T-helper 2 cell treated with Interferon-gamma antibody and Interleukin-4, amounts not matched to agents 5 μg/mL and 100 μg/mL, for 36 hours (primary cell): ENCODE results near the gene PHACTR1.

Experiments used
- DNase-seq: peaks from one replicate; pipeline ENCODE4 v3.0.0; 2021; ENCODE audit warnings: low spot score
- H3K27ac Mint-ChIP-seq: one replicate; pipeline ENCODE4 v1.8.0; 2021; ENCODE audit warnings: mild to moderate bottlenecking, mixed read lengths
- H3K27me3 Mint-ChIP-seq: one replicate; pipeline ENCODE4 v1.8.0; 2021; ENCODE audit warnings: low read depth, mixed read lengths
- H3K36me3 Mint-ChIP-seq: one replicate; pipeline ENCODE4 v1.8.0; 2021; ENCODE audit warnings: low read depth, mixed read lengths
- H3K4me1 Mint-ChIP-seq: one replicate; pipeline ENCODE4 v1.8.0; 2021; ENCODE audit warnings: low read depth, mixed read lengths
- H3K4me3 Mint-ChIP-seq: one replicate; pipeline ENCODE4 v1.8.0; 2022; ENCODE audit warnings: mild to moderate bottlenecking, moderate library complexity, mixed read lengths
- H3K9me3 Mint-ChIP-seq: one replicate; pipeline ENCODE4 v1.8.0; 2021; ENCODE audit warnings: mixed read lengths

Gene PHACTR1

DNA sequence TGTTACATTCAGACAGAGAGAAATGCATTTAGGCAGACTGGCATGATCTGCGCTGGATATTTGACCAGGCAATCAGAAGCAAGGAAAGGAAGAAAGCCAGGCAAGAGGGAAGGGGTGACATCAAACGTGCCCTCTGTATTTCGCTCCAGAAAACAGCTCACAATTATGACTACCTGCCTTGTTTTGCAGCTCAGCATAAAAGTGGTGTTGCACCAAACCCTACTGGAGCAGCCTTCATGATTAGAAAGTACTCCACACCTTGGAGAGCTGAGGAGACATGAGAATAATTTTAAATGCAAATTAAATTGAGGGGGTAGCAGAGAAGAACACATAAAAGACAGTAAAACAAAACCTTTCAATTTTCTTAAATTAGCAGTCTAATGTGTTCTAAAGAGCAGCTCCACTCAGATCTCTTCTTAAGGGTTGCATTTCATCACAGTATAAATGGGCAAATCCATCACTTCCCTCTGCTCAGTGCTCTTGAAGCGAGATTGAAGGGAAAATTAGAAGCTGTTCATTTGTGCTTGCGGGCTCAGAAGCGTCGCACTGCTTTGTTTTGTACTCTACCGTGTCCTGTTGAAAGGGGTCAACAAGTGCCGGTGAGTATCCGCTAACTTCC lies at the start of gene PHACTR1:
TSS of gene PHACTR1 (plus strand) at position 470 of the 619 bp plus-strand sequence.
- Mint-ChIP-seq H3K27me3 (peaks cover 2% of the 10 kb centered on the region), H3K4me1 (no peaks in the 10 kb centered on the region), H3K4me3 (no peak within 1 kb of the TSS), H3K27ac (no peak within 1 kb of the TSS), H3K36me3 (no peaks in the 10 kb centered on the region), H3K9me3 (no peaks in the 10 kb centered on the region)
- DNase-seq, result no peak

DNA sequence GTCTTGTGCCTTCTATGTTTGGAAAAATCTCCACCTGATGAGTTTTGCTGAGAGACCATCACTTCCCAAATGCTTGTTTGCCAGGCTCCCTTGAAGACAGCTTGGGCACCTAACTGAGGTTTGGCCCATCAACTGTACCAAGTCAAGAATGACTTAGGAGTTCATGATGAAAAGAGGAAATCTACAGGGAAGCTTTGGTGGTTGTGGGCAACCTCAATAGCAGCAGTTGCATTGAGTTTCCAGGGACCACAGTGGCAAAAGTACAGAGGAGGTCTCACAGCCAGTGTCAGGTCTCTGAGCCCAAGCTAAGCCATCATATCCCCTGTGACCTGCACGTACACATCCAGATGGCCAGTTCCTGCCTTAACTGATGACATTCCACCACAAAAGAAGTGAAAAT lies 49.7 kb upstream of the PHACTR1 start:
- no peaks in the 10 kb centered on the region for H3K4me1 Mint-ChIP-seq
- H3K9me3 Mint-ChIP-seq, result no peaks in the 10 kb centered on the region
- peaks cover 7% of the 10 kb centered on the region for H3K27me3 Mint-ChIP-seq
- DNase-seq, result no peak
- H3K36me3 Mint-ChIP-seq, result no peaks in the 10 kb centered on the region
- H3K27ac Mint-ChIP-seq, result no peak overlapping the region
- no peak overlapping the region for H3K4me3 Mint-ChIP-seq

DNA sequence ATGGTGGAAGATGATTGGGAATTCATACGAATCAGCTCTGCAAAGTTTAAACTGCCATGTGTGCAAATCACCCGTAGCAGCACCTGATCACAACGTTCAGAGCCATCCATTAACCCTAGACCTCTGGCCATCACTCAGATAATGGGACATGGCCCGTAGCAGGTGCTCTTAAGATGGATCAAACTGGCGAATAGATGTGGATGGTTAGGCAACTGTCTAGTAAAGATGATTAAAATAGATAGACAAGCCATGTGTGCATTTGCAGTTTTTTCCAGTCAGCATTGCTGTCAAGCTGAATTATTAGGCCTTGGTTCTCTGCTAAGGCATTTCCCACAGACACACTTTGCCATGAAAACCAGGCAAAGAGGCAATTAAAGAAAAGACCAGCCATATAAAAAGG lies 40.6 kb upstream of the PHACTR1 start:
- H3K4me1 Mint-ChIP-seq, result no peaks in the 10 kb centered on the region
- peaks cover 5% of the 10 kb centered on the region for H3K27me3 Mint-ChIP-seq
- no peaks in the 10 kb centered on the region for H3K9me3 Mint-ChIP-seq
- no peak for DNase-seq
- no peak overlapping the region for H3K4me3 Mint-ChIP-seq
- no peak overlapping the region for H3K27ac Mint-ChIP-seq
- no peaks in the 10 kb centered on the region for H3K36me3 Mint-ChIP-seq

DNA sequence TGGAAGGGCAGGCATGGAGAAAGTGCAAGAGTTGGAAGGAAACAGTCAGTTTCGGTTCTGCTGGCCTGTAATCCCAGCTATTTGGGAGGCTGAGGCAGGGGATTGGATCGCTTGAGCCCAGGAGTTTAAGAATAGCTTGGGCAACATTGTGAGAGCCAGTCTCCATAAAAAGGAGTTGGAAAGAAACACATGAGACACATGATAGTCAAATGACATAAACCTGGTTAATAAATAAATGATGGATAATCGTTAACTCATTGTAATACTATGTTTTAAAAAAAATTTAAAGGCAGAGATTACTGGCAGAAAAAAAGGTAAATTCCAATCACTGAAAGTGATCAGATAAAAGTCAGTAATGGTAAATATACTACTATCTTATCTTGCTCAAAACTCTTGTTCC lies 37.2 kb upstream of the PHACTR1 start:
- Mint-ChIP-seq H3K27me3 (no peaks in the 10 kb centered on the region), H3K36me3 (no peaks in the 10 kb centered on the region), H3K4me1 (no peaks in the 10 kb centered on the region), H3K27ac (no peak overlapping the region), H3K4me3 (no peak overlapping the region), H3K9me3 (no peaks in the 10 kb centered on the region)
- DNase-seq, result no peak

DNA sequence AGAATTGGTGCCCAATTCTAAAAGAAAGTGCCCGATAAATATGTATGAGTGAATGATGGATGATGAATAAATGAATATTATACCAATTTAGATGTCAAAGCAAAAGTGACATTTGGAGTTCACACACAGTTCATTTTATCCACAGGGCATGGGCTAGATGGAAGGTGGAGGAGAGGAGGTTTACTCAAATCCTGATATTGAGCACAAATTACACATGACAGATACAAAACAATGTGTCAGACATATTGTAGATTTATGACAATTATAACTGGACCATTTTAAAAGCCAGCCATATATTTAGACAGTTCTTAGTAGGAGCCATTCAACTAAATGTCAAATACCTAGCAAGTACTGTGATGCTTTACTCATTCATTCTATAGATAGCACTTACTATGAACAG lies 23.4 kb upstream of the PHACTR1 start:
- Mint-ChIP-seq H3K9me3 (no peaks in the 10 kb centered on the region), H3K27ac (no peak overlapping the region), H3K4me3 (no peak overlapping the region), H3K36me3 (no peaks in the 10 kb centered on the region), H3K4me1 (no peaks in the 10 kb centered on the region), H3K27me3 (peaks cover 4% of the 10 kb centered on the region)
- DNase-seq, result no peak

DNA sequence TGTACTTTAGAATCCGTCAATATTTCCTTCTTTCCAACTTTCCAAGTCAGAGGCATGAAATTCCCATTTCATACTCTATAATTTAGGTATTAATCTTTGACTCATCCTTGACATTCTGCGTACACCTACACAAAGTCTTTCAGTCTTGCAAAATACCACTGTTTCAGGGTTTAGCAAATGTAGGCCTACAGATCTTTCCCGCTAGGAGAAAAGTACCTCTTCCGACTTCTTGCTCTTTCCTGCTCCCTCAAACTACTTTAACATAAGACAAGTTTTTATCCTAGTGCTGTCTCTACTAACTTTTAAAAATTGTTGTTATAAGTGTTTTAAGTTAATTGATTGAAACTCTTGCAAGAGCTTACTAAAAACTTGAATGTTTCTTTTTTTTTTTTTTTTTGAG lies 18.3 kb upstream of the PHACTR1 start:
- Mint-ChIP-seq H3K4me1 (no peaks in the 10 kb centered on the region), H3K27me3 (no peaks in the 10 kb centered on the region), H3K9me3 (no peaks in the 10 kb centered on the region), H3K4me3 (no peak overlapping the region), H3K27ac (no peak overlapping the region), H3K36me3 (no peaks in the 10 kb centered on the region)
- no peak for DNase-seq

DNA sequence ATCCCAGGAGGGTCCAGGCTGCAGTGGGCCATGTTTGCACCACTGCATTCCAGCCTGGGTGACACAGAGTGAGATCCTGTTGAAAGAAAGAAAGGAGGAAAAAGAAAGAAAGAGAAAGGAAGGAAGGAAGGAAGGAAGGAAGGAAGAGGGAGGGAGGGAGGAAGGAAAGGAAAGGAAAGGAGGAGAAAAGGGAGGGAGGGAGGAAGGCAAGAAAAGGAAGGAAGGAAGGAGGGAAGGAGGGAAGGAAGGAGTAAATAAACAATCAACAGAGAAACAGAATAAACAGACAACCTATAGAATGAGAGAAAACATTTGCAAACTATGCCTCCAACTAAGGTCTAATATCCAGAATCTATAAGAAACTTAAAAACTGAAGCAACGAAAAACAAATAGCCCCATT lies 11.6 kb upstream of the PHACTR1 start:
- H3K4me1 Mint-ChIP-seq, result no peaks in the 10 kb centered on the region
- DNase-seq, result no peak
- no peak overlapping the region for H3K27ac Mint-ChIP-seq
- no peak overlapping the region for H3K4me3 Mint-ChIP-seq
- no peaks in the 10 kb centered on the region for H3K36me3 Mint-ChIP-seq
- H3K9me3 Mint-ChIP-seq, result no peaks in the 10 kb centered on the region
- H3K27me3 Mint-ChIP-seq, result no peaks in the 10 kb centered on the region

DNA sequence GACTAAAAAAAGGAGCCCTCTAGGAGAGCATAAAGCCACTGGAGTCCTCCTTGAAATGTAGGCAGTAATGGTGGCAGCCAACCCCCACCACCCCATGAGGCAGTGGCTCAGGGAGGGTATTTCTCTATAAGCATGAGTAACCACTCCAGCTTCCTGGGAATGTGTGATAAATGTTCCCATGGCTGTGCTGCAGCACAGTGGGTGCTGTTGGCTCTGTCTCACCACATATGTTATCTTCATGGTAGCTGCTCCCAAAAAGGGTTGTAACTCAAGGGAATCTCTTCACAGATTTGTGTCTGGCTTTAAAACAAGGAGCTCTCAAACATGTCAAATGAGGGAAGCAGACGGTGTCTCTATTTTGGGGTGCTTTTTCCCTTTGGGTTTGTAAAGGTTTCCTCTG lies 7.5 kb upstream of the PHACTR1 start:
- Mint-ChIP-seq H3K36me3 (no peaks in the 10 kb centered on the region), H3K27ac (no peak overlapping the region), H3K4me1 (no peaks in the 10 kb centered on the region), H3K4me3 (no peak overlapping the region), H3K27me3 (peaks cover 2% of the 10 kb centered on the region), H3K9me3 (no peaks in the 10 kb centered on the region)
- no peak for DNase-seq

DNA sequence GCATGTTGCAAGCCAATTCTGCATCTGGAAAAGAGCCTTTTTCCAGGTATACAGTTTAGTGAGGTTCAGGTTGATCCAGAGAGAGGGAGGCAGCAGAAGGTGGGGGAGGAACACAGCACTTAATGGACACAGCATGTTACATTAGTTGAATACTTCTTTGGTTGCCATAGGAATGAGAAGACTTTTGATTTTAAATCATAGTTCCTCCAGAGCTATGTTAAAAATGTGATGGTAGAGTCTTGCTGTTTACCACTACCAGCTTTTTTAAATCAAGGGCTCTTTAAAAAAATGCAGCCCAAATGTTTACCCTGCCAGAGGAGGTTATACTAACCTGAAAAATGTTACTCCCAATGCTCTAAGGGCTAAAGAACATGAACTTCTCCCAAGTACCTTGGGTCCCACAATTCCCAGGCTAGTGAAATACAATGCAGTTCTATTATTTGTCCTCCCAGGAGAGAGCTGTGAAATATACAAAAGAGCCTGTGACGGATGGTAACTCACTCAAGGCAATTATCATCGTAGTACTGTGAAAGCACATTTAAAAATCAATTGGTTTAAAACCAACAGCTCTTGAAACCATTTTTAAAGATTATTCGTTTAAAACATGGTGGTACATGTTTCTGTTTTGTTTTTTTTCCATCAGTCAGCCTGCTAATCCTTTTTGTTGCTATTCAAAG lies 6.9 kb upstream of the PHACTR1 start:
- DNase-seq, result no peak
- Mint-ChIP-seq H3K4me3 (no peak overlapping the region), H3K27ac (no peak overlapping the region), H3K9me3 (no peaks in the 10 kb centered on the region), H3K27me3 (peaks cover 2% of the 10 kb centered on the region), H3K36me3 (no peaks in the 10 kb centered on the region), H3K4me1 (no peaks in the 10 kb centered on the region)

DNA sequence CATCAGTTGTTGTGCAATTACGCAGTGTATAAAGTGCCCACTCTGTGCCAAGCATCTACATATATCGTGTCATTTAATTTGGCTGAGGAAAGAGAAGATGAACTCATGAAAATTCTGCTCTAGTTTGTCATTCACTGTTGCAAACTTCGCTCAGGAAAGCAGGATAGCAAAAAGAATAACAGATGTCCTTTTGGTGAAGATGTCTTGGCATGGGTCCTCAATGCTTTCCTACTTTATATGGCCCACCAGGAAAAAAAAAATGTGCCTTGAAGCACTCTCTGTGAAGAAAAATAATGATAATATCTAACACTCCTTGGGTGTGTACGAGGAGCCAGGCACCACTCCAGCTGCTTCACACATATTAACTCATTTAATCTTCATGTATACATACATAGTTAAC lies 5.6 kb upstream of the PHACTR1 start:
- H3K4me1 Mint-ChIP-seq, result no peaks in the 10 kb centered on the region
- DNase-seq, result no peak
- no peak overlapping the region for H3K4me3 Mint-ChIP-seq
- H3K36me3 Mint-ChIP-seq, result no peaks in the 10 kb centered on the region
- H3K9me3 Mint-ChIP-seq, result no peaks in the 10 kb centered on the region
- peaks cover 2% of the 10 kb centered on the region for H3K27me3 Mint-ChIP-seq
- H3K27ac Mint-ChIP-seq, result no peak overlapping the region

DNA sequence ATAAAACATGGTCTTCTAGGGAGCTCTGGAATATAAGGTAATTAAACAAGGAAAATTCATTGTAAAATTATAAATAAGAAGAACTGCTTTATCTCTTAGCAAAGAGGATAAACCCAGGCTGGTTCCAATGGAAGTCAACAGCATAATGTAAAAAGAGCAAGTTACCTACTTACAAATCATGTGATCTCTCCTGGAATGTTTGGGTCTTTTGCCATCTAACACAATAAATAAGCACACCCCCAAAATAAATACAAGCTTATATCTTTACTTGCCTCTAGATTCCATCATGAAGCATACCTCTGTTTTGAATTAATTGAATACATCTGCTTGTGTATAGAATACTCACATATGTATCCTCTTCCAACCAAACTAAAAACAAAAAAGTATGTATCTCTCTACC lies 2.5 kb upstream of the PHACTR1 start:
- H3K27ac Mint-ChIP-seq, result no peak overlapping the region
- H3K9me3 Mint-ChIP-seq, result no peaks in the 10 kb centered on the region
- H3K4me3 Mint-ChIP-seq, result no peak overlapping the region
- DNase-seq, result no peak
- H3K27me3 Mint-ChIP-seq, result peaks cover 2% of the 10 kb centered on the region
- H3K36me3 Mint-ChIP-seq, result no peaks in the 10 kb centered on the region
- no peaks in the 10 kb centered on the region for H3K4me1 Mint-ChIP-seq

DNA sequence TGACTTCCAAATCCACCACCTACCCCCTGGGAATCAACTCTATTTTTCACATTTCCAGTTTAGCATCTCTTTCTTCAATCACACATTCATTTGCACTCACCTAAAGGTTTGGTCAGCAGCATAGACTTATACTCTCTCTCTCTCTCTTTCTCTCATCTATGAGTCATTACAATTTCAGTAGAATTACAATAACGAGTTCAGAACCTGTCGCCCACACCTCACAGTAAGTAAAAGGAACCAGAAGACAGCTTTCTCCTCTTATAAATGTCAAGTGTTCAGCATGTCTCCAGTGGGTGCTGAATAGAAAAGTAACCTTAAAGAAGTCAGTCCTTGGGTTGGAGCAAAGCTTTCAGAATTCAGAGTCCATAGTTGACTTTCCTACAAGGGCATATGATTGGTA lies 1.1 kb upstream of the PHACTR1 start:
- no peaks in the 10 kb centered on the region for H3K36me3 Mint-ChIP-seq
- no peak overlapping the region for H3K4me3 Mint-ChIP-seq
- H3K27ac Mint-ChIP-seq, result no peak overlapping the region
- H3K27me3 Mint-ChIP-seq, result peaks cover 2% of the 10 kb centered on the region
- H3K9me3 Mint-ChIP-seq, result no peaks in the 10 kb centered on the region
- DNase-seq, result no peak
- H3K4me1 Mint-ChIP-seq, result no peaks in the 10 kb centered on the region

DNA sequence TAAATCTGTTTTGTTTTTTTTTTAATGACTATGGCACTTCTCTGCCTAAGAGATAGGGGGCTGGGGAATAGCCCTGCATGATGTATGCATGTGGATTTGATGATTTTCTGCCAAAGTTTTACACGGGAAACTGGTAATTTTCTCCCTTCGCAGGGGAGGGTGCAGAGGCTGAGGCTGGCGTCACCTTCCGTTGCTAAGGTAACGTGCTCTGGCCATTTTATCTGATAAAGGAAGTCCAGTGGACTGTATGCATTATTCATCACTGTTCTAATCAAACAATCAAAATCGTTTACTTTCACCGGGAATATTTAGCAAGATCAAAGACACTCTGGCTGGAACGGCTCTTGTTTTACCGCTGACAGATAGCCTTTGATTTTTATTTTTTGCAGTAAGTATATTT lies 789 bp downstream of the PHACTR1 start:
- H3K36me3 Mint-ChIP-seq, result no peaks in the 10 kb centered on the region

DNA sequence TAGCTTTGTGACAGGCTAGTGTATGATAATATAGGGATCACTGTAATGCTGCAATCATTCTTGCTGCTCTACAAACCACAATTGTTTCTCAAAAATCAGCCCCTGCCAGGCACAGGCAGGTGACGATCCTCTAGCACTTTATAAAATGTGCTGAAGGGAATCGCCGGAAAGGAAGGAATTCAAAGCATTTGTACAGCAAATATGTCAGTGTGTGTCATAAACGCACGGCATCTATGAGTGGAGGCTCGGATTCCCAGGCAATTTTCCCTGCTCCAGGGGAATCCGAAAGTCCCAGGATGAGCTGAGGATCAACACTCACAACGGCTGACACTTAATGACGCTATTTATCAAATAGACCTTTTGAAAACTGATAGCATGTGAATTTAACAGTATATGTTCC lies 1.4 kb downstream of the PHACTR1 start:
- Mint-ChIP-seq H3K4me3 (no peak overlapping the region), H3K4me1 (no peaks in the 10 kb centered on the region), H3K27me3 (no peaks in the 10 kb centered on the region), H3K36me3 (no peaks in the 10 kb centered on the region), H3K27ac (no peak overlapping the region), H3K9me3 (no peaks in the 10 kb centered on the region)
- no peak for DNase-seq

More for the DNA sequence above, 789 bp downstream of the PHACTR1 start:
- Mint-ChIP-seq H3K27me3 (no peaks in the 10 kb centered on the region), H3K27ac (no peak overlapping the region), H3K4me3 (no peak overlapping the region), H3K9me3 (no peaks in the 10 kb centered on the region), H3K4me1 (no peaks in the 10 kb centered on the region)
- no peak for DNase-seq

DNA sequence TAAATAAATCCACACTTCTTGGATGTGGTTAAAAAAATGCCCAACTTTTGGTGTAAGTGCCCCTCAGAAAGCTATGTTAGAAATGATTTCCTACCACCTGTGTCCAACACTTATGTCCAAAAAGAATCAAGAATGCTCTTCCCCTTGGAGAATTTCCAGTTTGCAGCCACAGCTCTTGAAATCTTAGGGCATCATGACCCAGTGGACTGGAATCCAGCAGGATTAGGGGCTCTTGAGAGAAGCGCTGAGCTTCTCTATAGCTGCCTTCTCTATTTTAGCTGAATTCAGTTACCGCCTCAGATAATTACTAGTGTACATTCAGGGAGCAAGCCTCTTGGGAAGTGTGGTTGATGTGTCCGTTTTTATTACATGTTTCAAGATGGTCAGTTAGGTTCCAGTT lies 2.5 kb downstream of the PHACTR1 start:
- no peak for DNase-seq
- Mint-ChIP-seq H3K27ac (no peak overlapping the region), H3K9me3 (no peaks in the 10 kb centered on the region), H3K4me3 (no peak overlapping the region), H3K4me1 (no peaks in the 10 kb centered on the region), H3K36me3 (no peaks in the 10 kb centered on the region), H3K27me3 (no peaks in the 10 kb centered on the region)
